NCI-H226 (cell line): ENCODE data around the gene SATL1.
"Not testable (repeated sequence)": the region's sequence is repeated elsewhere in the genome, so short reads cannot be mapped to it uniquely, and the experiment has no call there.

Experiments used
- DNase-seq: peaks from one replicate; pipeline ENCODE4 v3.0.0-alpha.2; 2015

Gene SATL1

DNA sequence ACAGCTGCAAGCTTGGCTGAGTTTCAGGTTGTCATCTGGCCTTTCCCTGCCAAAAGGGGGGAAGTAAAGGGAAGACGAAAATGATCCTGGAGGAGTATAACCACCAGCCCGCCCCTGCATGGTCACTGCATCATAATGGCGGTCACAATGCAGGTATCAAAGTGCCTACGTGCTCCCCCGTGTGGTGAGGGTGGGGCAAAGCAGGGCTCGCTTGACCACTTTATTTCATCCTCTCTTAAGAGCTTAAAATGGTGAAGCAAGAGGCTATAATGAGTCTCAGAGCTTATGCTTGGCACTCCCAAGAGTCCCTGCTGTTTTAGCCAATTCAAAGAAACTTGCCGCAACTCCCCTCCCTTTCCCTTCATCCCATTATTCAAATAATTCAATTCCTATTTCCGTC is 134.3 kb downstream of the SATL1 start:
- no peak for DNase-seq

DNA sequence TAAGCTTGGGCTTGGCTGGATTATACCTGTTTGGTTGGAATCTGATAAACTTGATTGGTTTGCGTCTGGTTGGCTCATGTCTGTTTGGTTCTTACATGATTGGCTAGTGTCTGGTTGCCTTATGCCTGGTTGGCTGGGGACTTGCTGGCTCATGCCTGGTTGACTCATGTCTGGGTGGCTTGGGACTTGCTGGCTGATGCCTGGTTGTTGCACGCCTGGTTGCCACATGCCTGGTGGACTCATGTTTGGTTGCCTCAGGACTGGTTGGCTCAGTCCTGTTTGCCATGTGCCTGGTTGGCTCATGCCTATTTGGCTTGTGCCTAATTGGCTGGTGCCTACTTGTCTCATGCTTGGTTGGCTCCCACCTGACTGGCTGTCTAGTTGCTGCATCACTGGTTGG is 135.4 kb downstream of the SATL1 start:
- DNase-seq = no peak

DNA sequence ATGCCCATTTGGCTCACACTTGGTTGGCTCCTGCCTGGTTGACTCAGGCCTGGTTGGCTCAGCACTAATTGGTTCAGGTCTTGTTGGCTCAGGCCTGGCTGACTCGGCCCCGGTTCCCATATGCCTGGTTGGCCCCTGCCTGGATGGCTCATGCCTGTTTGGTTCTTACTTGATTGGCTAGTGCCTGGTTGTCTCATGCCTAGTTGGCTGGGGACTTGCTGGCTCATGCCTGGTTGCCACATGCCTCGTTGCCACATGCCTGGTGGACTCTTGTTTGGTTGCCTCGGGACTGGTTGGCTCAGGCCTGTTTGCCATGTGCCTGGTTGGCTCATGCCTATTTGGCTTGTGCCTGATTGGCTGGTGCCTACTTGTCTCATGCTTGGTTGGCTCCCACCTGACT is 136.2 kb downstream of the SATL1 start:
- no peak for DNase-seq

- no peak for DNase-seq
Measured at GRCh38 chrX:85089321-85089840, 154.2 kb downstream of the SATL1 start.

GRCh38 chrX:85084770-85085393 is 158.7 kb downstream of the SATL1 start:
- DNase-seq = no peak

DNA sequence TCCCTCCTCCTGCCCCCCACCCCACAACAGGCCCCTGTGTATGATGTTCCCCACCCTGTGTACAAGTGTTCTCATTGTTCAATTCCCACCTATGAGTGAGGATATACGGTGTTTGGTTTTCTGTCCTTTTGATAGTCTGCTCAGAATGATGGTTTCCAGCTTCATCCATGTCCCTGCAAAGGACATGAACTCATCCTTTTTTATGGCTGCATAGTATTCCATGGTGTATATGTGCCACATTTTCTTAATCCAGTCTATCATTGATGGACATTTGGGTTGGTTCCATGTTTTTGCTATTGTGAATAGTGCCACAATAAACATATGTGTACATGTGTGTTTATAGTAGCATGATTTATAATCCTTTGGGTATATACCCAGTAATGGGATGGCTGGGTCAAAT is 166.3 kb downstream of the SATL1 start:
- not testable (repeated sequence) for DNase-seq

DNA sequence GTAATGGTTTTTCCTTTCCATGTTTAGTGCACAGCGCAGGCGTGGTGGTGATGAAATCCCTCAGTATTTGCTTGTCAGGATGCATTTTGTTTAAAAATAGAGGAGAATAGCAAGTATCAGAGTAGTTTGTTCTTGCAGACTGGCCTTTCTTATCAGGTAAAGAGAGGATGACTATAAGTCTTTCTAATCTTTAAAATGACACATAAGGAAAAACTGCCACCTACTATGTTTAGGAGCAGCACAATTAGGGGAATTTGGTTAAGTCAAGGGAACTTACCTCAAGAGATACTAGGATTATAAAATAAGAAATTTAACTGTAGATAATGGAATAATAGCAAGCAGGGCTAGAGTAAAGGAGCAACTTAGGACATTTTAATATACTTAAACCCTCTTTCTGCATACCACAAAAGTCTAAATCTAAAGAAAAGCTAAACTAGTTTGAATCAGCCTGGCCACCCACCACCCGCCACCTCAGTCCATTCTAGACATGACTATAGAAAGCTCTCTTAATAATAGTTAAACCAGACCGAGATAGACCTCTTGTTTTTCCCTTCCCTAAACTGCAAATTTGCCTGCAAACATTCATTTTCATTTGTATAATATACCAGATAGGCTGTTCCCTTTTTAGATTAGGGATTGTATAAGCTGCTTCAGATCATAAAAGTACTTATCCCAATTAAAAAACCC is 177.9 kb downstream of the SATL1 start:
- DNase-seq = no peak

GRCh38 chrX:85052636-85053343 is 190.8 kb downstream of the SATL1 start:
- peak; percentile 16 for DNase-seq

- peak; percentile 15 for DNase-seq
Measured at GRCh38 chrX:85052205-85052604, 191.4 kb downstream of the SATL1 start.

DNA sequence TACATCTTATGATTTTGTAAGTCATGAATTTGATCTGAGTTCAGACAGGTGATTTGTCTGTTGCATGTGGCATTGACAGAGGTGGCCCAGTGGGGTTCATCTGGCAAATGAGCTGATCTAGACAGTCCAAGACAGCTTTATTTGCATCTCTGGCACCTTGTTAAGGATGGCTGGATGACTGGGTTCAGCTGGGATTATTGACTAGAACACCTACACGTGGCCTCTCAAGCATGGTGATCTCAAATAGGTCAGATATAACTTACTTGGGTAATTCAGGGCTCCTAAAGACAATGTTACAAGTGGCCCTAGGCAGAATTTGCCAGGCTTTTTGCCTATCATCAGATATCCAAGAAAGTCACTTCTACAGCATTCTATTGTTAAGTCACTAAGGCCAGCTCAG is 192.0 kb downstream of the SATL1 start:
- DNase-seq = no peak
